ENCODE results near the gene KRTAP1-3.

DNA sequence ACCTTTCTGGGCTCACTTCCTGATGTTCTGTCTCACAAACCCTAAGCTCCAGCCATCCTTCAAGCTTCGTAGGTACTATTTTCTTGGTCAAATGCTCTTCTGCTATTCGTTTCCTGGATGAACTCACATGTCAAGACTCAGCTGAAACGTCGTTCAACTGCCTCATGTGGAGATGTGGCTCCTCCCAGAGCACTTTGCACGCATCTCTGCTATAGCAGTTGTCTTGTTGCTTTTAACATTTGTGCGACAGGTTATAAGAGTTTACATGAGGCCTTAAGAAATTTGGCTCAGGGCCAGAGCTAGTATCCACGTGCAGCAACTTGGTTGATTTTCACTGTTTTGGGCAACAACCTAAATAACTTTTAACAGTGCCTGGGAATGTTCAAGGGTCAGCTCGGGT, 47.8 kb downstream of the KRTAP1-3 start:
- TF ChIP-seq, protein P1, sequence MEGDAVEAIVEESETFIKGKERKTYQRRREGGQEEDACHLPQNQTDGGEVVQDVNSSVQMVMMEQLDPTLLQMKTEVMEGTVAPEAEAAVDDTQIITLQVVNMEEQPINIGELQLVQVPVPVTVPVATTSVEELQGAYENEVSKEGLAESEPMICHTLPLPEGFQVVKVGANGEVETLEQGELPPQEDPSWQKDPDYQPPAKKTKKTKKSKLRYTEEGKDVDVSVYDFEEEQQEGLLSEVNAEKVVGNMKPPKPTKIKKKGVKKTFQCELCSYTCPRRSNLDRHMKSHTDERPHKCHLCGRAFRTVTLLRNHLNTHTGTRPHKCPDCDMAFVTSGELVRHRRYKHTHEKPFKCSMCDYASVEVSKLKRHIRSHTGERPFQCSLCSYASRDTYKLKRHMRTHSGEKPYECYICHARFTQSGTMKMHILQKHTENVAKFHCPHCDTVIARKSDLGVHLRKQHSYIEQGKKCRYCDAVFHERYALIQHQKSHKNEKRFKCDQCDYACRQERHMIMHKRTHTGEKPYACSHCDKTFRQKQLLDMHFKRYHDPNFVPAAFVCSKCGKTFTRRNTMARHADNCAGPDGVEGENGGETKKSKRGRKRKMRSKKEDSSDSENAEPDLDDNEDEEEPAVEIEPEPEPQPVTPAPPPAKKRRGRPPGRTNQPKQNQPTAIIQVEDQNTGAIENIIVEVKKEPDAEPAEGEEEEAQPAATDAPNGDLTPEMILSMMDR (IDR thresholded peaks at IDR 0.05), result no peak
- TF ChIP-seq EP300 (IDR thresholded peaks at IDR 0.05), result no peak
- no peak for TF ChIP-seq POLR2A (IDR thresholded peaks at IDR 0.05; ENCODE audit: low read depth)
- no peak for TF ChIP-seq POLR2AphosphoS5 (IDR thresholded peaks at IDR 0.05)

All from esophagus muscularis mucosa (tissue), 4 donors.